ENCODE data around the gene LAMC1.
"Not testable (repeated sequence)": the region's sequence is repeated elsewhere in the genome, so short reads cannot be mapped to it uniquely, and the experiment has no call there.

The LAMC1 gene

DNA sequence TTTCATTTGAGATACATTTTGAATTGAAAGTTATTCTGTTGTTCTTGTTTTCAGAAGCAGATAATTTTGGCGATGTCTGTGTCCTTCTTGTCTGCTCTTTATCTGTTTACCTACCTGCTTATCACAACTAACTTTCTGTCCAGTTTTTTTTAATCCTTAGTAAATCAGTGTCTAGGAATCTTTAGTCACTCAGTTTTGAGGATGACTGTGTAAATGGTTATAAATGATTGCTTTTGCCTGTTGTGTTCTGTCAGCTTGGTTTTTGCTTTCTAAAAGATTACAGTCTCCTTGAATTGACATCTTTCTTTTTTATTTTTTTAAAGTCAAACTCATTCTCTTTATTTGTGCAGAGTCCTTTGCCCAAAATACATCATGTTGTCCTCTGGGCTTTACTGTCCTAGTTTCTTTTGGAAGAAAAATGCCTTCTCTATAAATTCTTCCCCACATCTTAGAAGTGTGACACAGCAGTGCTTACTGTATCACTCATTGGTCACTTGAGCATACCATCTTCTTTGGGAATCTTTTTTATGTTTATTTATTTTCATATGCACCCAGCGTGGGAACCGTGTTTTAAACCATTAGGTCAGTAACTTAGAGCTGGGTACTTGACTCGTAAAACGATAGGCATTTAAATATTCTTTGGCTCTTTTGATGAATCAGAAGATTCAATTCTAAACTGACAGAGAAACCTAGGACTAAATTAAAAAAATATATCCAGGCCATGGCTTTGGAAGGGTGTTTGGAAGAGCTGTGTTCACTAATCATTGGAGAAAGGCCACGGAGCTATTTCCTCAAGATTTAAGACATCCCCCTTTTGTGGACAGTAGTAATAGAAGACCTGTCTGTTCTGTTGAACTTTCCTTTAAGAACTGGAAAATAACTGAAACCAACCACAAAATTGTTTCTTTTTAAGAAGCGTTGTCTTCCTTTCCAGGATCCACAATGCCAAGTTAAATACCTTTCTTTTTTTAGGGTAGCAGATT is 20.9 kb downstream of the LAMC1 start:
- no peak for DNase-seq

DNA sequence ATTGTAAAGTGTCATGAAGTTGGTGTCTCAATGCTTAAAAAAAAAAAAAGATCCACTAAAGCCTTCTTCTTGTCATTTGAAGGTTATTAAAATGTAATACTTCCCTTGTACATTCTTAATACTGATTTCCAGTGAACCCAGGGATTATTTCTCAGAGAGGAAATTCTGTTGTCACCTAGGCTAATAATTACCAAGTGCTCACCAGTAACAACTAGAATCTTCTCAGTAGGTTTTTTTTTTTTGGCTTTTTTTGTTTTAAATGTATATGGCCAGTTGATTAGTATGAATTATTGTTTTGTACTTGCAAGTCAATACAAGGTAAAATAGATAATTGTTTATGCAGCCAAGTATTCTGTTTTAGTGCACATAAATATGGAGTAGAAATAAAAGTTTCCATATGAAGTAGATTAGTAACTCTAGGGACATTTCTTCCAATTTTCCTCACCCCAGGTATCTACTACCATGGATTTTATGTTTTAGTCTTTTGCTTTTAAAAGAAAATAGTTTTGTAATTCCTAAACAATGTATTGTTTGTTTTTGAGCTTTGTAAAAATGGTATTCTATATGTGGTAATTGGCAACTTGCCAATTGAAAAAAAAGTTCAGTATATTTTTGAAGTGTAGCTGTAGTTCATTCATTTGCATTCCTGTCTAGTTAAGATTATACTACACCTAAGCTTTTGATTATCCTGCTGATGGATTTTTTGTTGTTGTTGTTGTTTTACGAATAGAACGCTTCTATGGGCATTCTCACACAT is 21.9 kb downstream of the LAMC1 start:
- no peak for DNase-seq

DNA sequence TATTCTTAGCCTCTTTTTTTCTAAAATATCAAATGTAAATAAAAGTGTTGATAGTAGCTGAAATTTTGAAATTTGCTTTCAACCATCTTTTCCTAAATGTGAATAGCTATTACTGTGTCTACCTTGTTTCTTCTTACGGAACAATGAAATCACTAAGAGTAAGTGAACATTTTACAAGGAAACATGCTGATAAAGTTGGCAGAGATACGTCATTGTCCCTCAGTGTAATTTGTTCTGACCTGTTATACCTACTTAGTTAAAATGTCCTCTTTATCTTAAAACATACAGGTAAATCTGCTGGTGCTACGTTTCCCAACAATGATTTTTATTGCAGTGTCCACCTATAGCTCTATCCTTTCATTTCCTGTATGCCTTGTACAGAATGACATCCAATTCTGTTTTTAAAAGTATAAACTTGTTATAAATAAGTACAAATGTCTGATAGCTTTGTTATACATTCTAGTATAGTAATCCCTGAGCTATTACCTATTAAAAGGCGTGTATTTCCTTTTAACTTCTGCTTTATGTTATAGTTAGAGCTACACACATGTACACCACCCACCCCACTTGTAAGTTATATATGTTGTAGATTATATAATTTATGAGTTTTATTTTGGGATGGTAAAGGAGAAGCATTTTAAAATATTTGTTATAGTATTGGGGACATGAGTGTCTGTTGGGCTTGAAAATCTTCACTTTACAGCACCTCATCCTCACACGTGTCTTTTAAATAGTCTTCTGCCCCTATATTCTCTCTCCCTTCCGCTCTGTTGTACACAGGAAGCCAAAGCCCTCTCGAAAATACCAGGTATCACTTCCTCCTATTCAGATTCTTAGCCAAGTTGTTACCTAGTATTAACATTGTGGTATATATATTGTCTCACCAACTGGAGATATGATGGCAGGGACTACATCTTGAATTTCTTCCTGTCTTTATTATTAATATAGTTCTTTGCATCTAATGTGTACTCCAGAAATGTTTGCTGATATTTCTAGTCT is 25.2 kb downstream of the LAMC1 start:
- DNase-seq, result no peak

- DNase-seq, result no peak
Measured at GRCh38 chr1:183051546-183051945, 28.3 kb downstream of the LAMC1 start.

DNA sequence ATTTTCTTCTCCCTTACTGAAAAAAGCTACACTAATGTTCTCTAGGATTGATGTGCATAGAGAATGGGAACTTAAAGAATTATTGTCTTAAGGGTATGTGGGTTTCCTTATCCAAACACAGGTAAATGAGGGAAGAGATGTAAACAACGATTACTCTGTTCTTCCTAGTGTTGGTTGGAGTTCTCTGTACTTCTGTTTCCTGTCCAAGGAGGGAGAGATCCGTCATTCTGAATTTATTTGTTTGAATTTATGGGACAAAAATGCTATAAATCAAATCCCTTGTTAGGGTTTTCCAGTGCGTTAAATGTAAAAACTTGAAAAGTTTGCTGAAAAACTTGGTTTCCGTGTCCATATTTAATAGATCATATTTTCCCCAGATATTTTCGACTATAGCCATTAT is 29.6 kb downstream of the LAMC1 start:
- DNase-seq, result no peak

- DNase-seq, result no peak
Measured at GRCh38 chr1:183058851-183059502, 35.8 kb downstream of the LAMC1 start.

DNA sequence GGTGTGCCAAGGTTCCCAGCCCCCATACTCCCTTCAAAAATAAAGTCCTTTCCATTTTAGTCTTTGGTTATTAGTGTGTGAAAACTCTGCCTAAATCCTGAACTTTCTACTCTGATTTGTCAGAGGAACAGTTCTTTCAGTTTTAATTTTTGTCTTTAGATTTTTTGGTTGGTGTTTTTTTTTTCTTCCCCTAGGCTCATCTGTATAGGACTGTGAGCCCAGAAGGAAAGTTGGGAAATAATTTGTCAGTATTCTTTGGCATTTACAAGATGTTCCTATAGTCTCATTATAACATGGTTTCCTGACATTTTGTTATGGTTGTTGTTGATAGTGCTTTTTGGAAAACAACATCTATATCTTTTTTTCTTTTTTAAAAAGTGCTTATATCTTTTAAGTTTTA is 38.0 kb downstream of the LAMC1 start:
- DNase-seq, result no peak

GRCh38 chr1:183063349-183063748 is 40.1 kb downstream of the LAMC1 start:
- DNase-seq, result no peak

DNA sequence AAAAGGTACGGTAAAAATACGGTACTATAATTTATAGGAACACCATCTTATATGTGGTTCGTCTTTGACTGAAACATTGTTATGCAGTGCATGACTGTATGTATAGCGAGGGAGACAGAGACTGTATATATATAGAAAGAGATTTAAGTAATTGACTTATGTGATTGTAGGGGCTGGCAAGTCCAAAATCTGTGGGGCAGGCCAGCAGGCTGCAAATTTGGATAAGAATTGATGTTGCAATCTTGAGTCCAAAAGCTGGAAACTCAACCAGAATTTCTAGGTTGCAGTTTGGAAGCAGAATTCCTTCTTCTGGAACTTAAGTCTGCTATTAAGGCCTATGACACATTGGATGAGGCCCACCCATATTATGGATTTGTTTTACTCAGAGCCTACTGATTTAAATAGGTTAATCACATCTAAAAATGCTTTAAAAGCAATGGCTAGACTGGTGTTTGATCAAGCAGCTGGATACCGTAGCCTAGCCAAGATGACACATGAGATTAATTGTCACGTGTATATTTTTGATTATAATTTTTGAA is 42.0 kb downstream of the LAMC1 start:
- DNase-seq, result no peak

- DNase-seq, result not testable (repeated sequence)
Measured at GRCh38 chr1:183066432-183066831, 43.2 kb downstream of the LAMC1 start.

DNA sequence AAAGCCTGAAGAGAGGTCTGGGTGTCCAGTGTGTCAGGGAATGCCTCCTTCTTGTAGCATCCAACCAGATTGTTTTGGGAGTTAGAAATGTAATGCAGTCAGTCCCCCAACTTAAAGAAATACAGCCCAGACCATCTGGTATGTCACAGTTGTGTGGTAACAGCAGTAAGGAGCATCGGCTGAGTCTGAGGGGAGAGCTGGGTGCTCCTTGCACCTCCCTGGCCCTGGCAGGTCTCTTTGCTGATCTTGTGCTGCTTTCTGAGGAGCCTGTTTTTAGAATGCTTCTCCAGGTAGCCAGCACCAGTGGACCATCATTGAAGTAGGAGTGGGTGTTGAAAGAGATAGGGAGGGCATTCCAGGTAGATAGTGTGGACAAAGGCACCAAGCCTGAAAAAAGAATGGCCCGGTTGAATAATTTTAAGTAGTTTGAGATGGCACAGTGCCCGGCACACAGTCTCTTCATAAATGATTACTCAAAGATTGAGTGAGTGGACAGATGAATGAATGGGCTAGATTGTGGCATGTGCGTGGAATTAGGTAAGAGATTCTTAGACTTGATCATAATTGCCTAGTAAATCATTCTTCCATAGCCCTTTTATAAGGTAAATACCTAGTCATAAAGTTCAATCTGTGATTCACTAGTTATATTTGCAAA is 46.5 kb downstream of the LAMC1 start:
- no peak for DNase-seq

DNA sequence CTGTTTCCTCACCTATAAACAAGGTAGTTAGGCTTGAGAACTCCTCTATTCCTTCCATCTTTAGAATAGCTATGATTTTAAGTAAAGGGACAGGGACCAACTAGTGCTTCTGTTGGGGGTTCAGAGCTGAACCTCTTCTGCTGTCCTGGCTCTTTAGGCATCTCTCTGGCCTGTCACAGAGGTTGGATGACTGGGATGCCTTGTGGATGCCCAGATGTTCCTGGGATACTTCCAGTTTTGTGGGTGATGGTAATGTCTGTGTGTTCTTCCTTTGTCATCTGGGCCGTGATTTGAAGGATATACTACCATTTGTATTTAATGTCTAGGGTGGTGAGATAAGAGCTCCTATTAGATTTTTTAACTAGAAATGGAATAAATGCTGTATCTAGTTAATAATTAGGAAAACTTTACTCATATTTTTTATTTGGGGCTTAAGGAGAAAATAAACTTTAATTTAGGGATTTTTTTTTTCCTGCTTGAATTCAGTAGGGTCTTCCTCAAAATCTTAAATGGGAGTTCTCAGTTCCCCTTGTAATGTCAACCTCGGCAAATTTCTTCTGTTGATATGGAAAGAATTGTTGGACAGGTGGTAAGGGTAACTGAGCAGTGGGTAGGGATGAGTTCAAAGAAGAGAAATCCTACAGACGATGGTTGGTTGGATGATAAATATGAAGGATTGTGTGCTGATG is 47.2 kb downstream of the LAMC1 start:
- no peak for DNase-seq

GRCh38 chr1:183070923-183071618 is 47.9 kb downstream of the LAMC1 start:
- DNase-seq, result peak; percentile 95

GRCh38 chr1:183072595-183072994 is 49.4 kb downstream of the LAMC1 start:
- not testable (repeated sequence) for DNase-seq

- DNase-seq, result no peak
Measured at GRCh38 chr1:183073320-183073719, 50.1 kb downstream of the LAMC1 start.

DNA sequence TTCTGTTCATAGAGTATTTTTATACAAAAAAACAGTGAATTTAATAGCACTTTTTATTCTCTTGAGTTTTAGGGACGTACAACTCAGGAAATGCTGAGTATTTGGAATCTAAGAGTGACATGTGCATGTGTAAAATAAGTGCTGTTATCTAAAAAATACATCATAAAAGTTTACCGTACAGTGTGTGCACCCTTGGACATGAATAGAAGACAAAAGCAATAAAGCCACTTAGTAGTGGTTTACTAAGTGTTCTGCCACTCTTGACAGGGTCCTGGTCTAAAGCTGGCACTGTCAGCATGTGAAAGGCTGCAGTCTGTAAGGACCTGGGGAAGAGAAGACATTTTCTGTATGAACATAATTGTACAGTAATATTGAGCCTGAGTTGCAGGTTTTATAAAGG is 51.0 kb downstream of the LAMC1 start:
- DNase-seq, result no peak

DNA sequence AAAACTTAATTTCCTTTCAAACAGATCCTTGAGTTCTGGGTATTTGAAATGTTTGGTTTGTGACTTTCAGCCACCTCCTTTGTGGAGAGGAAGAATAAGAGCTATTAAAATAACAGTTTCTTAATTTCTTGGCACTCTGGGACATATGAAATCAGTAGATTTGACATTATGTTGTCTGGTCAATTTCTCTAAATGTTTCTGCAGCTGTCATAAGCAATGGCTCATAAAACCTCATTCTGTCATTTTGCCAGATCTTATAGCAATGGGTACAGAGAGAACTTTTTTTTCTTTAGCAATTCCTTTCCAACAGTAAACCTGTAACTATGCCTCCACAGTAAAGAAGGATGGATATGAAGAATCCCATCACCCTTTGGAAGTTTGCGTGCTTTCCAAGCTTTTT is 52.6 kb downstream of the LAMC1 start:
- no peak for DNase-seq

- DNase-seq, result no peak
Measured at GRCh38 chr1:183077097-183077496, 53.9 kb downstream of the LAMC1 start.

- no peak for DNase-seq
Measured at GRCh38 chr1:183079712-183080388, 56.6 kb downstream of the LAMC1 start.

Measured in NCI-H1048 (cell line).